ENCODE results near the gene NFKBIB. TPM values are rescaled to one million over a fixed set of nuclear protein-coding genes. Genes with fewer than 3 reads are reported as not detected.

The NFKBIB gene
- total RNA-seq, 1 experiment from 2014 or later, result 51.2 TPM

DNA sequence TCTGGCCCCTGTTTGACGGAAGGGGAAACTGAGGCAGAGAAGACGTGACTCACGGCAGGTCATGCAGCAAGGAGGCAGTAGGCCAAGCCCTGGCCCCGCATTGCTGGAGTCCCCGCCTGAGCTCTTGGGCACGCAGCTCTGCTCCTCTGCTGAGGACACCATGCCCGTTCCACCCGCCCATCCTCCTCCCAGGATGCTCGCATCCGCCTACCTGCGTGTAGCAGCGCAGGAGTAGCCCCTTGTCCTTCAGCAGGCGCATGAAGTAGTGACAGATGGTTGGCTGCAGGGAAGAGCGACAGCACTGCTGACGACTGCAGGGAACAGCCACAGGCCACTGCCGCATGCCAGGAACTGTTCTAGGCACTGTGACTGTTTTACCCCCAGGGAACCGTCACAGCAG lies 10.9 kb upstream of the NFKBIB start:
- Histone ChIP-seq H3K9me2 (ENCODE audit: insufficient read depth) (no peaks in the 10 kb centered on the region), H3K27me3 (ENCODE audit: insufficient read depth, low read length) (no peaks in the 10 kb centered on the region), H3K9ac (ENCODE audit: low read length) (no peak overlapping the region), H3K27ac (ENCODE audit: low read depth, low read length) (no peak overlapping the region), H4K20me1 (ENCODE audit: insufficient read depth) (no peaks in the 10 kb centered on the region), H2AFZ (ENCODE audit: low read depth, low read length, poor library complexity, severe bottlenecking) (no peak overlapping the region), H3K36me3 (ENCODE audit: control insufficient read depth in 1 of 2, insufficient read depth in 2 of 2, low read length in 2 of 2) (no peaks in the 10 kb centered on the region), H3K4me1 (ENCODE audit: control insufficient read depth in 1 of 2, insufficient read depth in 2 of 2, low read length in 2 of 2) (peaks cover 0 to 5% of the 10 kb centered on the region in 2 experiments; a peak in 2 of 4 replicates), H3K9me3 (ENCODE audit: control insufficient read depth in 1 of 2, insufficient read depth in 1 of 2, low read depth in 1 of 2, low read length in 2 of 2) (no peaks in the 10 kb centered on the region), H3K79me2 (ENCODE audit: insufficient read depth, low read length) (no peaks in the 10 kb centered on the region), H3K4me2 (ENCODE audit: low read length) (no peak overlapping the region), H3K4me3 (replicated peaks in 1 of 2; ENCODE audit: low read depth in 1 of 2, low read length in 2 of 2) (no peak overlapping the region)
- POLR2A ChIA-PET, result interaction anchor here (1.5 to 1.6 kb wide), 2 partner anchors 11 to 41 kb away, joined by 3 to 5 read pairs; partner anchors contain the start of genes MRPS12, NFKBIB, SARS2 and SIRT2
- ATAC-seq (no peak), DNase-seq (ENCODE audit: low read depth, low spot score) (no peak)
- intact Hi-C loops (cut with micrococcal nuclease), result no loop called here
- CTCF ChIA-PET, result interaction anchor here (1.6 kb wide), 1 partner anchor 486 kb away, joined by 10 read pairs; the partner anchor contains the start of gene FAM98C
- no peak for TF ChIP-seq POLR2A (IDR thresholded peaks at IDR 0.05; ENCODE audit: borderline replicate concordance, extremely low read depth, insufficient read depth, insufficient read length)
- TF ChIP-seq, protein P1, sequence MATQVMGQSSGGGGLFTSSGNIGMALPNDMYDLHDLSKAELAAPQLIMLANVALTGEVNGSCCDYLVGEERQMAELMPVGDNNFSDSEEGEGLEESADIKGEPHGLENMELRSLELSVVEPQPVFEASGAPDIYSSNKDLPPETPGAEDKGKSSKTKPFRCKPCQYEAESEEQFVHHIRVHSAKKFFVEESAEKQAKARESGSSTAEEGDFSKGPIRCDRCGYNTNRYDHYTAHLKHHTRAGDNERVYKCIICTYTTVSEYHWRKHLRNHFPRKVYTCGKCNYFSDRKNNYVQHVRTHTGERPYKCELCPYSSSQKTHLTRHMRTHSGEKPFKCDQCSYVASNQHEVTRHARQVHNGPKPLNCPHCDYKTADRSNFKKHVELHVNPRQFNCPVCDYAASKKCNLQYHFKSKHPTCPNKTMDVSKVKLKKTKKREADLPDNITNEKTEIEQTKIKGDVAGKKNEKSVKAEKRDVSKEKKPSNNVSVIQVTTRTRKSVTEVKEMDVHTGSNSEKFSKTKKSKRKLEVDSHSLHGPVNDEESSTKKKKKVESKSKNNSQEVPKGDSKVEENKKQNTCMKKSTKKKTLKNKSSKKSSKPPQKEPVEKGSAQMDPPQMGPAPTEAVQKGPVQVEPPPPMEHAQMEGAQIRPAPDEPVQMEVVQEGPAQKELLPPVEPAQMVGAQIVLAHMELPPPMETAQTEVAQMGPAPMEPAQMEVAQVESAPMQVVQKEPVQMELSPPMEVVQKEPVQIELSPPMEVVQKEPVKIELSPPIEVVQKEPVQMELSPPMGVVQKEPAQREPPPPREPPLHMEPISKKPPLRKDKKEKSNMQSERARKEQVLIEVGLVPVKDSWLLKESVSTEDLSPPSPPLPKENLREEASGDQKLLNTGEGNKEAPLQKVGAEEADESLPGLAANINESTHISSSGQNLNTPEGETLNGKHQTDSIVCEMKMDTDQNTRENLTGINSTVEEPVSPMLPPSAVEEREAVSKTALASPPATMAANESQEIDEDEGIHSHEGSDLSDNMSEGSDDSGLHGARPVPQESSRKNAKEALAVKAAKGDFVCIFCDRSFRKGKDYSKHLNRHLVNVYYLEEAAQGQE (IDR thresholded peaks at IDR 0.05; ENCODE audit: low read depth), result no peak
- TF ChIP-seq, protein P2, sequence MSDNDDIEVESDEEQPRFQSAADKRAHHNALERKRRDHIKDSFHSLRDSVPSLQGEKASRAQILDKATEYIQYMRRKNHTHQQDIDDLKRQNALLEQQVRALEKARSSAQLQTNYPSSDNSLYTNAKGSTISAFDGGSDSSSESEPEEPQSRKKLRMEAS (IDR thresholded peaks at IDR 0.05), result no peak
- TF ChIP-seq JUND (IDR thresholded peaks at IDR 0.05), result no peak
- TF ChIP-seq SRF (IDR thresholded peaks at IDR 0.05; ENCODE audit: low read depth), result no peak
- no peak for TF ChIP-seq CEBPB (IDR thresholded peaks at IDR 0.05; ENCODE audit: low read depth)
- TF ChIP-seq TCF7L2 (IDR thresholded peaks at IDR 0.05; ENCODE audit: borderline replicate concordance, extremely low read depth, insufficient read depth, insufficient read length), result no peak
- no peak for TF ChIP-seq ELF1 (IDR thresholded peaks at IDR 0.05; ENCODE audit: borderline replicate concordance, low read depth)
- TF ChIP-seq, protein P3, sequence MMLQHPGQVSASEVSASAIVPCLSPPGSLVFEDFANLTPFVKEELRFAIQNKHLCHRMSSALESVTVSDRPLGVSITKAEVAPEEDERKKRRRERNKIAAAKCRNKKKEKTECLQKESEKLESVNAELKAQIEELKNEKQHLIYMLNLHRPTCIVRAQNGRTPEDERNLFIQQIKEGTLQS (IDR thresholded peaks at IDR 0.05), result no peak
- no peak for TF ChIP-seq FOSL1 (IDR thresholded peaks at IDR 0.05; ENCODE audit: low read depth)
- TF ChIP-seq, protein P4, sequence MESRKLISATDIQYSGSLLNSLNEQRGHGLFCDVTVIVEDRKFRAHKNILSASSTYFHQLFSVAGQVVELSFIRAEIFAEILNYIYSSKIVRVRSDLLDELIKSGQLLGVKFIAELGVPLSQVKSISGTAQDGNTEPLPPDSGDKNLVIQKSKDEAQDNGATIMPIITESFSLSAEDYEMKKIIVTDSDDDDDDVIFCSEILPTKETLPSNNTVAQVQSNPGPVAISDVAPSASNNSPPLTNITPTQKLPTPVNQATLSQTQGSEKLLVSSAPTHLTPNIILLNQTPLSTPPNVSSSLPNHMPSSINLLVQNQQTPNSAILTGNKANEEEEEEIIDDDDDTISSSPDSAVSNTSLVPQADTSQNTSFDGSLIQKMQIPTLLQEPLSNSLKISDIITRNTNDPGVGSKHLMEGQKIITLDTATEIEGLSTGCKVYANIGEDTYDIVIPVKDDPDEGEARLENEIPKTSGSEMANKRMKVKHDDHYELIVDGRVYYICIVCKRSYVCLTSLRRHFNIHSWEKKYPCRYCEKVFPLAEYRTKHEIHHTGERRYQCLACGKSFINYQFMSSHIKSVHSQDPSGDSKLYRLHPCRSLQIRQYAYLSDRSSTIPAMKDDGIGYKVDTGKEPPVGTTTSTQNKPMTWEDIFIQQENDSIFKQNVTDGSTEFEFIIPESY (IDR thresholded peaks at IDR 0.05; ENCODE audit: extremely low read depth, insufficient replicate concordance, low read length), result no peak
- TF ChIP-seq ZFX (IDR thresholded peaks at IDR 0.05), result no peak
- no peak for TF ChIP-seq POLR2AphosphoS5 (IDR thresholded peaks at IDR 0.05; ENCODE audit: low read depth, low read length)
- no peak for TF ChIP-seq CBX3 (IDR thresholded peaks at IDR 0.05; ENCODE audit: low read depth)
- TF ChIP-seq ZNF274 (IDR thresholded peaks at IDR 0.05; ENCODE audit: low read depth, low read length), result no peak
- RAD21 ChIA-PET (ENCODE audit: low non-redundant PET in 1 of 2, low total read pairs in 2 of 2, uncharacterized antibody in 2 of 2, unreplicated experiment in 2 of 2), result no interaction called here
- BruUV-seq (replicated peaks), result no TSS peak
